Measurements from ENCODE around the gene CLNS1A. TPM values are rescaled to one million over a fixed set of nuclear protein-coding genes. Genes with fewer than 3 reads are reported as not detected.
A peak's percentile ranks its signal among the peaks of the same experiment; 100 is the strongest.
"Not testable (repeated sequence)": the region's sequence is repeated elsewhere in the genome, so short reads cannot be mapped to it uniquely, and the experiment has no call there.

Gene CLNS1A
- polyA plus RNA-seq, 1 donor: 102 TPM

DNA sequence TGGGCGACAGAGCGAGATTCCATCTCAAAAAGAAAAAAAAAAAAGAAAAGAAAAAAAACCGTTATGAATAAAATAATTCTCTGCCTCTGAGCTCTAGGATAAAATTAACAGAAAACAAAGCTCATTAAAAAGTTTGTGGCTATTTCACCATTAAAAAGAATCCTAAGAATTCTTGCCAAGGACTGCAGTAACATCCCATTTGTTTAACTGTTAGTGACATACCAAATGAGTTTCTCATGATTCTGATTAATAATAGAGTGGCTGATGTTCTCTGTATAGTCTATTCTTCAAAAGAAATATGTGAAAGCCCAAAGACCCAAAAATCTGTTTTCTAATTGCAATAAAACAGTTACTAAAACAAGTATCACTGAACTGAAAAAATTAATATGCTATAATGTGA lies 19.7 kb downstream of the CLNS1A start:
- no peak for DNase-seq

DNA sequence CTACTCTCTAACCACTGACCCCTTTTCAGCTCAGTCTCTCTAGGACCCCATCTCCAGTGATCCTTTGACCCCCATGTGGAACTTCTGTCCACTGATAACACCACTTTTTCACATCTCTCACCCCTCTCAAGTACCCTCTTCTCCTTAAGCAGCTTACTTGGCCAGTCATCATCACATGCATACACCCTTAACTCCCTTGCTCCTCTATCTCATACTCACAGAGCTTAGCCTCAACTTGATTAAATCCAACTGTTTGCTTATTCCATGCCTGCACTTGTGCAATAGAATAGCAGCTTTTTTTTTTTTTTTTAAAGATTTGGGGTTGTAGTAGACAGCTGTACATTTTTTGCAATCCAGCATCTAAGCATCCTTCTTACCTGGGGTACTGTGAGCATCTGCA lies 25.7 kb downstream of the CLNS1A start:
- no peak for DNase-seq

DNA sequence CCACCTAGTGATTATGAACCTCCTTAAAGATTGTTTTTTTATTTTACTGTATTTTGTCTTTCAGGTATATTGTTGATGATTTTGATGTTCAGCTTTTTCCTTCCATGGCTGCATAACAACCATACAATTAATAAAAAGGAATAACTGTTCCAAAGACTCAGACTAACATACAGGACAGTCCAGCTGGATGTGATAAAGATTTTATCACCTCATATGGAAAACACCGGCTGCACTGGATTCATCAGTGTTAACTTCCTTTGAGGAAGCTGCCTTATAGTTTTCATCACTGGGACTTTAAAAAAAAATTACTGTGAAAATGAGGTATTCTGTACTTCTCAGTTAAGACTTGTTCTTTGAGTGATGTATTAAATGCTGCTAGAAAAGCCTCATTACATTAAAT lies 28.4 kb downstream of the CLNS1A start:
- no peak for DNase-seq

DNA sequence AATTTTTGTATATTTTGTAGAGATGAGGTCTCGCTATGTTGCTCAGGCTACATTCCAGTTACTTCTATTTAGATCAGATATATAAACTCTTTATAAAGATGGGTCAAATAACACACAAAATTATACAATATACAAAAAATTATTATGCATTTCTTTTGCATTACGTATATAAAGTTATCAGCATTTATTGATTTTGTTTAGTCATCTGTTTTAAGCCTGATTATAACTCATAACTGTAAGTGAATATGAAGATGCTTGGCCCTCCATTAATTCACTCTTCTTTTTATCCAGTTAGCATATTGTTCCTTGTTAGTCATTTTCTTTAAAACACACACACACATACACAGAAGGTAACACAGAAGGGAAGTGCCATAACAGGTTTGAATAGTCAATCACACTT lies 33.3 kb downstream of the CLNS1A start:
- DNase-seq: no peak

DNA sequence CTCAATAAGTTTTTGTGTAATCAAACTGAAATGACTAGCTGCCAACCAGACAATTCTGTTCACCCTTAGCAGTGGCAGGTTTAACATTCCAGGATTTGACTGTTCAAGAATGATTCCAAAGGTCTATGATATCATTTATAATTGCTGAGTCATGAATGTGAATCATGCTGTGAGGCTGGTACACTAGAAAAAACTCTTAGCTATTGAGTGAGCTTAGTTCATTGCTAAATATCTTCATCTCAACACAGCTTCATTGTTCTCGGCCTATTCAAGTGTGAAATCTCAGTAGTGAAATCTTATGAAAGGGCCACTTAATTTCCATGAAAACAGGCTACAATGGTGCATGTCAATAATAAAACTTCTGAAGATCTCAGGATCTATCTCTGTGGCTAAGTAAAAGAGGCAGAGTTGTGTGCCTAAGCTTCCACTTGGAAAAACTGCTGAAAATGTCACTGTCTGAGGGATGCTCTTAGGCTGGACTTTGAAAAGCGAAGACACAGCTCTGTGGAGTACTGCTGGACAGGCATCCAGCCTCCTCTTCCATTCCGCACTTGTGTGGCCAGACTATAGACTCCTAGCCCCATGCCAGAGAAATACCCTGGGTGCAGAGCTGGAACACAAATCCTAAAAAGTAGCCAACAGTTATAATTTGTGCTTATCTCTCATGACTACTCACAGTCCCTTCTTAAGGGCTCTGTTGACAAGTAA lies 35.1 kb downstream of the CLNS1A start:
- DNase-seq: no peak

DNA sequence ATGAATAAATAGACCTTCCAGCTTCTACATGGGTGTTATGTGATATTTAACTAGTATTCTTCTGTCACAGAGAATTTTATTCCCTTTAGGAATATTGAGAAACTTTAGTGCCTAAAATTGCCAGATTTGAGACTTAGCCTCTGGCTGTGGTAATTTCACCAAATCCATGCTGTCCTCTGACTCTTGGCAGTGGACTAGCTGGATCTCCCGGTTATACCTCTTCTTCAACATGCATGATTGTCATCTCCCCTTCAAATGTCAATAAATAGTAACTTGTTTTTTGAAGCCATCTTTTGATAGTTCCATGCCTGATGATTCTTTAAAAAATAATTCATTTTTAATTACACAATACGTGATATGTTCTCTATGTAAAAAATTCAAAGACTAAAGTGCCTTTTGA lies 39.4 kb downstream of the CLNS1A start:
- no peak for DNase-seq

DNA sequence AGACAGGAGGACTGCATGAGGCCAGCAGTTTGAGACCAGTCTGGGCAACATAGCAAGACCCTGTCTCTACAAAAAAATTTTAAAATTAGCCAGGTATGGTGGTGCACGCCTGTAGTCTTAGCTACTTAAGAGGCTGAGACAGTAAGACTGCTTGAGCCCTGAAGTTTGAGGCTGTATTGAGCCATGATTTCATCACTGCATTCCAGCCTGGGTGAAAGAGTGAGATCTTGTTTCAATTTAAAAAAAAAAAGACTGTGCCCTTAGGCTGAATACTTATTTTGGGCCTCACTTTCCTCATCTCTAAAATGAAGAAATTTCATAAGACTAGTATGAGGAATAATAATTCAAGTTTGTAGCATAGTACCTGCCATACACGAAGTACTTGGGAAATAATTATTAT lies 41.0 kb downstream of the CLNS1A start:
- no peak for DNase-seq

DNA sequence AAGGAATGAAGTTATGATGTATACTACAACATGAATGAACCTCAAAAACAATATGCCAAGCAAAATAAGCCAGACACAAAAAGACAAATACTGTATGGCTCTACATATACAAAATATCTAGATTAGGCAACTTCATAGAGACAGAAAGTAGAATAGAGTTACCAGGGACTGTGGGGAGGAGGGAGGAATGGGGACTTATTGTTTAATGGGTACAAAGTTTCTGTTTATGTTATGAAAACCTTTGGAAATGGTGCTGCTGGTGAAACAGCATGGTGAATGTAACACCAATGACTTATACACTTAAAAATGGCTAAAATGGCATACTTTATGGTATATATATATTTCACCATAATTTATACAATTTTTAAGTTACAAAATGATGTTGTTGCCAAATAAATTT lies 43.7 kb downstream of the CLNS1A start:
- DNase-seq: no peak

DNA sequence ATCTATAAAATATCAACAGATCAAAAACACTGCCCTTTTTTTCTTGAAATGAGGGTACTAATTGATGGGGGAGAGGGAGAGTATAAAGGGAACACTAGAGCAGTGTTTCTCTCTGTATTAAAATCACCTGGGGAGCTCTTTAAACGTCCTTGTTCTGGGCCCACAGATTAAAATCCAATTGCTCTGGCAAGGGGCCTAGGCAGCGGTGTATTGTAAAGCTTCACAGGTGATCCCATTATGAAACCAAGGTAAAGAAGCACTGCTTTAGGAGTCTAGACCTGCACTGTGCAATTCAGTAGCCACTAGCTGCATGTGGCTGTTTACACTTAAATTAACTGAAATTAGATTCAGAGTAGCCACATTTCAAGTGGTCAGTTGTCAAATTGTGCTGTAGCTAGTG lies 44.9 kb downstream of the CLNS1A start:
- DNase-seq: no peak

DNA sequence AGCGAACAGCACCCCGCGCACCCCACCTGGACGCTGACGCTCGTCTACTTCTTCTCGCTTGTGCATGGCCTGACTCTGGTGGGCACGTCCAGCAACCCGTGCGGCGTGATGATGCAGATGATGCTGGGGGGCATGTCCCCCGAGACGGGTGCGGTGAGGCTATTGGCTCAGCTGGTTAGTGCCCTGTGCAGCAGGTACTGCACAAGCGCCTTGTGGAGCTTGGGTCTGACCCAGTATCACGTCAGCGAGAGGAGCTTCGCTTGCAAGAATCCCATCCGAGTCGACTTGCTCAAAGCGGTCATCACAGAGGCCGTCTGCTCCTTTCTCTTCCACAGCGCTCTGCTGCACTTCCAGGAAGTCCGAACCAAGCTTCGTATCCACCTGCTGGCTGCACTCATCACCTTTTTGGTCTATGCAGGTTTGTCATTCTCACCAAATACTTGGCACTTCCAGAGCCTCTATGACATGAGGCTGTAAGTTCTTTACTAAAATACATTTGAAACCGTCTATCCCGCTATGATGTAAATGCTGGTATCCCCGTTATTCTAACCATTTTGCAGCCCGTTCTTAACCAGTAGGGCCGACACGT lies 47.3 kb downstream of the CLNS1A start:
- peak; percentile 32 for DNase-seq

DNA sequence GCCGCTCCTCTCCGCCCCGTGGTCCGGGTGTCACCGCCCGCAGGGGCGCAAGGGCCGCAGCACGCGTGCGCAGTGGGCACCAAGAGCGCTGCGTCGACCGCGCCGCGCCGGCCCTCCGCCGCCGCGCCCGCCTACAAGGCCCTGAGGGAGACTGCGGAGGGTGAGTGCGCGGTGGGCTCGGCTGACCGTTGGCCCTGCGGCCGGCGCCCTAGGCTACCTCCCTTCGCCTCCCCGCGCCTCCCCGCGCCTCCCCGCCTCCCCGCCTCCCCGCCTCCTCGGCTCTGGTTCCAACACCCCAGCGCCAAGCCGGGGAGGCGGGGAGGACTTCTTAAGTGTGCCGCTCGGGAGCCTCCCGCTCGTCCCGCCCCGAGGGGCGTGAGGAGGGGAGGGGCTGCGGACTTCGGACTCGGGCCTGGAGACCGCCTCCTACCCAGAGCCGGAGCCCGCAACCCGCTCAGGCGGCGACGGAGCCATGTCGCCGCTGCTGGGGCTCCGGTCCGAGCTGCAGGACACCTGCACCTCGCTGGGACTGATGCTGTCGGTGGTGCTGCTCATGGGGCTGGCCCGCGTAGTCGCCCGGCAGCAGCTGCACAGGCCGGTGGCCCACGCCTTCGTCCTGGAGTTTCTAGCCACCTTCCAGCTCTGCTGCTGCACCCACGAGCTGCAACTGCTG lies 47.9 kb downstream of the CLNS1A start, which contains the start of gene AQP11:
Gene AQP11, plus strand, starts transcription at position 433 of the 673 bp plus-strand sequence. Its CDS starts 40 bp downstream, at position 473.
- DNase-seq: peak; percentile 90

DNA sequence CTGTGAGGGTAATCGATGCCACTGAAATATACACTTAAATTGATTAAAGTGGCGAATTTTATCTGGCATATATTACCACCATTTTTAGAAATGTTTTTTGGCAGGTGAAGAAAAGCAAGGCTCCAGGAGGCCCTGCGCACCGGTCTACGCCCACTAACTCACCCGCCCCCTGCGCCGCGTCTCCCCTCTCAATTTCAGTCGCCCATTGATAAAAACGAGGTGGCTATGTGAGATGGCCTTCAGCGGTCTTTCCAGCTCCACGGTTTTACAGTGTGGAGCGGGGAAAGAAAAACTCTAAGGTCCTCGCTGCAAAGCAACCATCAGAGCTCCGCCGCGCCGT lies 48.4 kb downstream of the CLNS1A start:
- no peak for DNase-seq

DNA sequence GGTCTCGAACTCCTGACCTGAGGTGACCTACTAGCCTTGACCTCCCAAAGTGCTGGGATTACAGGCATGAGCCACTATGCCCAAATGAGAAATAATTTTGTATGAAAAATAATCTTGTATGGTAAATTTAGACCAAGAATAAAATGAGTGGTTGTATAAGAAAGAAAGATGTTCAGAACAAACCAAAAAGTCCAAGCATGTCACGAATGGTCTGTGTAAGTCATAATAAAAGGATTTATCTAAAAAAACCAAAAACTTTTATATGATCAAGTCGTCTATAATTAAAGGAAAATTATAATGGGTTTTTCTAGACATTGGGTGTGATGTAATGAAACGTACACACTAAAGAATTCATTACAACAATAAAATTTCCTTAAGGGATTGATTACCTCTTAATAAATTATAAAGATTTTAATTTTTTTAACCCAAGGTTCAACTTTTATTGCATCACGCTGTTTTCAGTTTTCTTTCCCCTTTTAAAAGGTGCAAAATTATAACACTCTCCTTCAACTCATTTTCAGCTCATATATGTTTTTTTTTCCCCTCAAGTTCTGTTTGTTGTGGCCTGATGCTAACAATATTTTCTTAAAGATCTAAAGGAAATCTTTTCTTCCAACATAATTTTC lies 56.8 kb downstream of the CLNS1A start:
- DNase-seq: no peak

DNA sequence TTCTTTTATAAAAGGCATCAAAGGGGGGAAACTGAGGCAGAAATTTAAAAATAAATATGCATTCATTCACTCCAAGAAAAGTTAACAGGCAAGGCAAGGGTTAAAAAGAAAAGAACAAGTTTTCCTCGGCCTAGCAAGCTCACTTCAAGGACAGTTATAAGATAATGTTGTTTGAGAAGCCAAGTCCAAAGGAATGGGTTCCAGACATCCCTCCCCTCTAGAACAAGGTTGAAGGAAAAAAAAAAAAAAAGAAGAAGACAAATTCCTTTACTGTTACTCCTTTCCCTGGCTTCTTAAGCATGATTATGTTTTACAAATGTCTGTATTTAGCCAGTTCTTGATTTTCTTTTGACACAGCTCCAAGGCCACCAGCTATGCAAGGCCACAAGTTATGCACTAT lies 62.2 kb downstream of the CLNS1A start:
- DNase-seq: not testable (repeated sequence)

DNA sequence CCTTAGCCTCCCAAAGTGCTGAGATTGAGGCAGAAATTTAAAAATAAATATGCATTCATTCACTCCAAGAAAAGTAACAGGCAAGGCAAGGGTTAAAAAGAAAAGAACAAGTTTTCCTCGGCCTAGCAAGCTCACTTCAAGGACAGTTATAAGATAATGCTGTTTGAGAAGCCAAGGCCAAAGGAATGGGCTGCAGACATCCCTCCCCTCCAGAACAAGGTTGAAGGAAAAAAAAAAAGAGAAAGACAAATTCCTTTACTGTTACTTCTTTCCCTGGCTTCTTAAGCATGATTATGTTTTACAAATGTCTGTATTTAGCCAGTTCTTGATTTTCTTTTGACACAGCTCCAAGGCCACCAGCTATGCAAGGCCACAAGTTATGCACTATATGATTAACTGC lies 66.7 kb downstream of the CLNS1A start:
- DNase-seq: not testable (repeated sequence)

DNA sequence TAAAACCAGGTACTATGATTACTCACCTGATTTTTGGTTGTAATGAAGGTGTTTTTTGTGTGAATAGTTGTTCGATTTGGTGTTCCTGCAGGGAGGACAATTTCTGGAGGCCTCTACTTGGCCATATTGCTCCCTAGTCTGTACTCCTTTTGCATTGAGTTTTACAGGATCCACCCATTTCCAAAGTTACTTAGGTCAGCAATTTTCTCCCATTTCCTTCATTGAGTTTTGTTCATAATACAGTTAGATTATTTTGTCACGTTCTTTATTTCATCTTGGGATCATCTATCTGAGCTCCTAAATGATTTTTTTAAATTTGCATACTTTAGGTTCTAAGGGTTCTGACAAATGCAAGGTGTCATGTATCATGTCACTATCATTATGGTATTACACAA lies 67.9 kb downstream of the CLNS1A start:
- no peak for DNase-seq

DNA sequence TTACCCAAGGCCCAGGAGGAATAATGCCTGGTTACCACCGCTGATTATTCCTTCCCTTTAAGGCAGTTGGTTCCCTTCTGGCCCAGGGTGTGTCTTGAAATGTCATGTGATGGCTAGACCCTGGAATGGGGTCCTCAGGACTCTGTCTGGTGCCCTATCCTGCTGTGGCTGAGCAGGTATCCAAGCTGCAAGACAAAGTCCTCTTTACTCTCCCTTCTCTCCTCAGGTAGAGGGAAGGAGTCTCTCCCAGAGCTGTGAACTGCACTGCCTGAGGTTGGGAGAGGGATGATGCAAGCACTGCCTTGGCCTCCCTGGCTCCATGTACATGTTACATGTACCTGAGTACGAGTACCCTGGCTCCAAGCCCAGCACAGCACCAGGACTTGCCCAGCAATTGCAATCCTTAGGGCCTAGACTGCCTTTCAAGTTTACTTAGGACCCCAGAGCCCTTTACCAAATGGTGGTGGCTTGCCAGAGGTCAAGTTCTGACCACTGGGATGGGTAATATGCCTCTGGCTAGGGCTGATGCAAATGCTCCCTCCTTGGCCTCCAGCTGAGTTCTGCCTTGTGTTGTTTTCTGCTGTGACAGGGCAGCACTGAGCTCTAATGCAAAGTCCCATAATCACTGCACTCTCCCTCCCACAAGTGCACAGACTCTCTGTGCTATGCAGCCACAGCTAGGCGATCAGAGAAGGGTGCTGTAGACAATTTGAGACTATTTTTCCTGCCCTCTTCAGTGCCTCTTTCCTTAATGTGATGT lies 68.5 kb downstream of the CLNS1A start:
- no peak for DNase-seq

DNA sequence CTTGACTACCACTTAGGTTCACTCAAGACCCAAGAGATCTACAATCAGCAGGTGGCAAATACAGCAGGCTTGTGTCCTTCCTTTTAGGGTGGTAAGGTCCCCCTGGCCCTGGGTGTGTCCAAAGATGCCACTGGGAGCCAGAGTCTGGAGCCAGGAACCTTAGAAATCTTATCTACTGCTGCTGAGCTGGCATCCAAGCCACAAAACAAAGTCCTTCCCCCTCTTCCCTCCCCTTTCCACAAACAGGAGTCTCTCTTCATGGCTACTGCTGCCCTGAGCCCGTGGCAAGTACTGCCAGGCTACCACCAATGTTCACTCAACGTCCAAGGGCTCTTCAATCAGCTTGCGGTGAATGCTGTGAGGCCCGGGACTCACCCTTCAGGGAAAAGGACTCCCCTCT lies 69.3 kb downstream of the CLNS1A start:
- DNase-seq: no peak
